Peyer's patch (tissue), 4 donors: Measurements from ENCODE around the gene HOXA3. TPM values are rescaled to one million over a fixed set of nuclear protein-coding genes. Genes with fewer than 3 reads are reported as not detected.

Source experiments
- DNase-seq, 3 donors: peaks; one replicate each; pipeline ENCODE4 v3.0.0-alpha.2; 2017 to 2019
- H3K27ac ChIP-seq, 4 donors: fragments of 200-600 bp; sonication (generic); one replicate each; pipeline ENCODE4 v1.5.1; 2016 to 2019
- H3K27me3 ChIP-seq, 2 donors: fragments of 200-600 bp; sonication (generic); one replicate each; pipeline ENCODE4 v1.5.1; 2019
- H3K36me3 ChIP-seq, 3 donors: fragments of 200-600 bp; sonication (generic); one replicate each; pipeline ENCODE4 v1.5.1; 2016 to 2019
- H3K4me1 ChIP-seq, 4 donors: fragments of 200-600 bp; sonication (generic); one replicate each; pipeline ENCODE4 v1.5.1; 2016 to 2019
- H3K4me3 ChIP-seq, 4 donors: fragments of 200-600 bp; sonication (generic); 1 replicate in 3 of 4; 2 replicates in 1 of 4; pipeline ENCODE4 v1.5.1; 2016 to 2019; ENCODE audit warnings: mild to moderate bottlenecking in 1 of 4
- H3K9me3 ChIP-seq, 4 donors: fragments of 200-600 bp; sonication (generic); one replicate each; pipeline ENCODE4 v1.5.1; 2016 to 2019; ENCODE audit warnings: mild to moderate bottlenecking in 1 of 4
- CTCF ChIP-seq, 6 experiments: fragments of 450-650 bp in 4 of 6; fragments of 200-600 bp in 2 of 6; sonication (generic) in 1 of 6; IDR thresholded peaks; one replicate each; pipeline ENCODE4 v1.5.1; 2017 to 2019; ENCODE audit warnings: antibody characterized with exemption in 6 of 6, mild to moderate bottlenecking in 3 of 6, moderate library complexity in 1 of 6
- POLR2A ChIP-seq, 2 donors: fragments of 450-650 bp; IDR thresholded peaks; one replicate each; pipeline ENCODE4 v1.5.1; 2017; ENCODE audit warnings: antibody characterized with exemption in 2 of 2, mild to moderate bottlenecking in 2 of 2, moderate library complexity in 2 of 2
- total RNA-seq, 4 donors: library from RNA; depleted of rRNA; stranded (reverse); fragments of >200 nt; gene quantifications; one replicate each; pipeline ENCODE4 v1.1.0, GENCODE V29; 2016

The HOXA3 gene
- total RNA-seq, 4 donors from 2014 or later = 6.7 to 21.2 (median 13.9) TPM

DNA sequence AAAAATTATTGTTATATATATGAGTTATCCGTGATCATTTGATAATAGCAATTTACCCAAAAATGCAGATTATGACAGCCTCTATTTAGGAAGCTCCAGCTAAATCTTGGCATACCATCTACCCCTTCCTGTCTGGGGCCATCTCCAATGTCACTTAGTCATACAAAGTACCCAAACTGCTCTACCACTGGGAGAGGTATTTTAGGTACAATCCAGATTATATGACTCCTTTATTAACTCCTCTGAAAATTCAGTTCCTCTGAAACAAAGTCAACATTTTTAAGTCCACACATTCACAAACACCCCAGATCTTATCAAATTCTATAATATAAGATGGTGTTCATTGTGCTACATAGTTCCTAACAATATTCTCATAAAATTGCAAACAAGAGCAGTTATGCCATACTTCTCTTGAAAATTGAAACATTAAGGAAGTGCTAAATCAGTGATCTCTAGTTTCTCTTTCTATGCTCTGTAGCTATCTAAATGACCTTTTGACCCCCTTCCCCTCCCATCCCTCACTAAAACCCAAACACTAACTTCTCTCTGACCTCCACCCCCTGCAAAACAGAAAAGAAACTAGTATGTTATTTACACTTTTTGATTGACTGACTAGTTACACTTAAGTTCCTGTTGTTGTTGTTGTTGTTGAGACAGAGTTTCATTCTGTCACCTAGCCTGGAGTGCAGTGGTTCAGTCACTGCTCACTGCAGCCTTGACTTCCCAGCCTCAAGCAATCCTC is 73.0 kb downstream of the HOXA3 start:
- Histone ChIP-seq H3K36me3 (no peaks in the 10 kb centered on the region), H3K27me3 (no peaks in the 10 kb centered on the region), H3K9me3 (no peaks in the 10 kb centered on the region), H3K4me3 (no peak overlapping the region), H3K4me1 (no peaks in the 10 kb centered on the region), H3K27ac (no peak overlapping the region)
- DNase-seq = no peak
- TF ChIP-seq POLR2A (IDR thresholded peaks at IDR 0.05) (no peak), CTCF (IDR thresholded peaks at IDR 0.05) (no peak)

GRCh38 chr7:27078616-27079233 is 73.7 kb downstream of the HOXA3 start:
- Histone ChIP-seq H3K27ac (no peak overlapping the region), H3K9me3 (no peaks in the 10 kb centered on the region), H3K36me3 (no peaks in the 10 kb centered on the region), H3K27me3 (no peaks in the 10 kb centered on the region), H3K4me3 (no peak overlapping the region), H3K4me1 (no peaks in the 10 kb centered on the region)
- no peak for DNase-seq
- TF ChIP-seq POLR2A (IDR thresholded peaks at IDR 0.05) = no peak
- TF ChIP-seq CTCF (IDR thresholded peaks at IDR 0.05) = no peak

- DNase-seq = no peak
- Histone ChIP-seq H3K27me3 (no peaks in the 10 kb centered on the region), H3K9me3 (no peaks in the 10 kb centered on the region), H3K36me3 (no peaks in the 10 kb centered on the region), H3K4me1 (no peaks in the 10 kb centered on the region), H3K4me3 (no peak overlapping the region), H3K27ac (no peak overlapping the region)
- no peak for TF ChIP-seq CTCF (IDR thresholded peaks at IDR 0.05)
- no peak for TF ChIP-seq POLR2A (IDR thresholded peaks at IDR 0.05)
Observed at GRCh38 chr7:27073076-27073475, 79.3 kb downstream of the HOXA3 start.

- Histone ChIP-seq H3K4me3 (no peak overlapping the region), H3K4me1 (no peaks in the 10 kb centered on the region), H3K27me3 (no peaks in the 10 kb centered on the region), H3K27ac (no peak overlapping the region), H3K9me3 (no peaks in the 10 kb centered on the region), H3K36me3 (no peaks in the 10 kb centered on the region)
- TF ChIP-seq CTCF (IDR thresholded peaks at IDR 0.05) = no peak
- no peak for TF ChIP-seq POLR2A (IDR thresholded peaks at IDR 0.05)
- DNase-seq = no peak
Observed at GRCh38 chr7:27071622-27072390, 80.6 kb downstream of the HOXA3 start.

DNA sequence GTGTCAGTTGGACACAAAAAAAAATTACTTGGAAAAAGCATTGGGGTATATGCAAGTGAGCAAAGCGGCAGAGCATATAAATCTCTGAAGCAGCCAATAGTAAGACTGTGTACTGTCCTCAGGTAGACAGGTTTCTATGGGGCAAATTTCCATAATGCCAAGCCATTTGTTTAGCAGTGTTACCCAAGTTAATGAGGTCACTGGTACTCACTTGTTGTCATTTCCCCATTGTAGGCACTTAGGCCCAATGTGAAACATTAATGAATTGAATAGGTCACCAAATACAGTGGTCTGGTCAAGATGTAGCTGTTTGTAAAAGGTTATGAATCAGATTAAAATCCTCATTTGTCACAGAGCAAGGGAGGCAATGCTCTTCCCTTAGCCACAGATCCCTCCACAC is 84.1 kb downstream of the HOXA3 start:
- no peaks in the 10 kb centered on the region for H3K27me3 ChIP-seq
- no peak overlapping the region for H3K4me3 ChIP-seq
- H3K36me3 ChIP-seq = no peaks in the 10 kb centered on the region
- no peaks in the 10 kb centered on the region for H3K4me1 ChIP-seq
- TF ChIP-seq POLR2A (IDR thresholded peaks at IDR 0.05) (no peak), CTCF (IDR thresholded peaks at IDR 0.05) (no peak)
- H3K27ac ChIP-seq = no peak overlapping the region
- H3K9me3 ChIP-seq = no peaks in the 10 kb centered on the region
- no peak for DNase-seq
